ENCODE results near the gene TMEM151B.

DNA sequence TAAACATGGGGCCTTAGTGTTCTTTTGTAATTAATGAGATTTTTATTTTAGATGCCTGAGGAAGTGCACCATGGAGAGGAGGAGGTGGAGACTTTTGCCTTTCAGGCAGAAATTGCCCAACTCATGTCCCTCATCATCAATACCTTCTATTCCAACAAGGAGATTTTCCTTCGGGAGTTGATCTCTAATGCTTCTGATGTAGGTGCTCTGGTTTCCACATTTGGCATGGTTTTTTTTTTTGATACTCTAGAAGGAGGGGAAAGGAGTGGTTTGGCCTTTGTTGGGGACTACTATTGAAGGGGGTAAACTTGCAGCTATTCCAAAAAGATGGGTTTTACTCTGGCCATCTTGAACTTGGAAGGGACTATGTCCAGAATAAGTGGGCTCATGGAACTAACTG is 21.7 kb upstream of the TMEM151B start:
- no peak for TF ChIP-seq CTCF (IDR thresholded peaks at IDR 0.05)
- TF ChIP-seq POLR2AphosphoS5 (IDR thresholded peaks at IDR 0.05) = no peak
- TF ChIP-seq POLR2A (IDR thresholded peaks at IDR 0.05) = no peak
- no peak for TF ChIP-seq EP300 (IDR thresholded peaks at IDR 0.05)
